ENCODE measurements around the gene ALAD.

Gene ALAD

GRCh38 chr9:113341712-113342410 lies 59.2 kb downstream of the ALAD start:
- H3K27me3 ChIP-seq (ENCODE audit: low read depth), result no peaks in the 10 kb centered on the region
- peaks cover 5% of the 10 kb centered on the region; the same call in 1 of the 2 replicates for H3K4me1 ChIP-seq
- DNase-seq (ENCODE audit: low spot score in 2 of 2), result no peak
- H3K36me3 ChIP-seq (replicated peaks), result no peaks in the 10 kb centered on the region
- in situ Hi-C loops (cut with MboI; ENCODE audit: low sequenced_read_pairs), result no loop called here
- H3K9me3 ChIP-seq, result no peaks in the 10 kb centered on the region
- H3K4me3 ChIP-seq, result no peak overlapping the region

DNA sequence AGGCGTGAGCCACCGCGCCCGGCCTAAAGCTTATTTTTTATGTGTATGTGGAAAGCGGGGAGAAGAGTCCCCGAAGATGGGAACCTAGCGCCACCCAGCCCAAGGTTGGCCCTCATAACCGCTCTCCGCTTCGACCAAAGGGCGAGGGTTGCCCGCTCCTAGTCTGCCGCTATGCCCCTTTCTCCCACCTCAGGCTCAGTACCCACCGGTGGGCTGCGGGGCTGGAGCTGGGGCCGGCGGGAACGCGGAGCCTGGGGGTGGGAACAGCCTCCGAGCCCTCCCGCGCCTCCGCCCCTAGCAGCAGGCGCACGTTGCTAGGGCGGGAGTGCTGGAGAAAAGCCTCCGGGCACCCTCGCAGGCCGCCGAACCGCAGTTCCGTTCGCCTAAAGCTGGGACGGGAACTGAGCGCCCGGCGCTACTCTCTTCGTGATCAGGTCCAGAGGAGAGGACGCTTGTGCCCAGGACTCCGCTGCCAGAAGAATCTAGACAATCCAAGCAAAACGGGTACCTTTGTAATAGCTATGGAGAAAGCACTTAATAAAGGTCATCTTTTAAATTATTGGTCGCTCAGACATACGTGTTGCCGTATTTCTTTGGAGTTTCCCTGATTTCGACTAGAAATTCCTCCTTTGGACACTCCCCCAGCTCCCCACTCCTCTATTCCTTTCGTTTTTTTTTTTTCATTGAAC lies 60.9 kb downstream of the ALAD start, which contains the start of gene WDR31:
WDR31 (minus strand) TSS at position 265 of the 689 bp plus-strand sequence. CDS start 8,253 bp downstream, outside the sequence.
- H3K36me3 ChIP-seq (replicated peaks), result no peaks in the 10 kb centered on the region
- H3K4me1 ChIP-seq, result peaks cover 11% of the 10 kb centered on the region

GRCh38 chr9:113337714-113338113 lies 63.4 kb downstream of the ALAD start:
- Histone ChIP-seq H3K4me1 (peaks cover 11% of the 10 kb centered on the region), H3K27me3 (ENCODE audit: low read depth) (no peaks in the 10 kb centered on the region), H3K36me3 (replicated peaks) (no peaks in the 10 kb centered on the region), H3K9me3 (no peaks in the 10 kb centered on the region), H3K4me3 (no peak overlapping the region)
- DNase-seq (ENCODE audit: low spot score in 2 of 2), result no peak
- in situ Hi-C loops (cut with MboI; ENCODE audit: low sequenced_read_pairs), result no loop called here

More for the DNA sequence above, 60.9 kb downstream of the ALAD start, which contains the start of gene WDR31:
- peak; percentile 85 to 91 for DNase-seq (ENCODE audit: low spot score in 2 of 2)
- H3K27me3 ChIP-seq (ENCODE audit: low read depth), result no peaks in the 10 kb centered on the region
- in situ Hi-C loops (cut with MboI; ENCODE audit: low sequenced_read_pairs), result no loop called here
- peak within 1 kb of the TSS; percentile 72 for H3K4me3 ChIP-seq
- H3K9me3 ChIP-seq, result no peaks in the 10 kb centered on the region

Data from HAP-1 (cell line).